Measurements from ENCODE around the gene PATJ.

- TF ChIP-seq CTCF (IDR thresholded peaks at IDR 0.05) (no peak), EZH2 (IDR thresholded peaks at IDR 0.05; ENCODE audit: borderline replicate concordance, insufficient read depth, low read depth, low read length, poor library complexity, severe bottlenecking) (no peak)
Observed at GRCh38 chr1:62003777-62004176, 261.5 kb downstream of the PATJ start.
